ENCODE data around the gene GNG2.

The GNG2 gene

DNA sequence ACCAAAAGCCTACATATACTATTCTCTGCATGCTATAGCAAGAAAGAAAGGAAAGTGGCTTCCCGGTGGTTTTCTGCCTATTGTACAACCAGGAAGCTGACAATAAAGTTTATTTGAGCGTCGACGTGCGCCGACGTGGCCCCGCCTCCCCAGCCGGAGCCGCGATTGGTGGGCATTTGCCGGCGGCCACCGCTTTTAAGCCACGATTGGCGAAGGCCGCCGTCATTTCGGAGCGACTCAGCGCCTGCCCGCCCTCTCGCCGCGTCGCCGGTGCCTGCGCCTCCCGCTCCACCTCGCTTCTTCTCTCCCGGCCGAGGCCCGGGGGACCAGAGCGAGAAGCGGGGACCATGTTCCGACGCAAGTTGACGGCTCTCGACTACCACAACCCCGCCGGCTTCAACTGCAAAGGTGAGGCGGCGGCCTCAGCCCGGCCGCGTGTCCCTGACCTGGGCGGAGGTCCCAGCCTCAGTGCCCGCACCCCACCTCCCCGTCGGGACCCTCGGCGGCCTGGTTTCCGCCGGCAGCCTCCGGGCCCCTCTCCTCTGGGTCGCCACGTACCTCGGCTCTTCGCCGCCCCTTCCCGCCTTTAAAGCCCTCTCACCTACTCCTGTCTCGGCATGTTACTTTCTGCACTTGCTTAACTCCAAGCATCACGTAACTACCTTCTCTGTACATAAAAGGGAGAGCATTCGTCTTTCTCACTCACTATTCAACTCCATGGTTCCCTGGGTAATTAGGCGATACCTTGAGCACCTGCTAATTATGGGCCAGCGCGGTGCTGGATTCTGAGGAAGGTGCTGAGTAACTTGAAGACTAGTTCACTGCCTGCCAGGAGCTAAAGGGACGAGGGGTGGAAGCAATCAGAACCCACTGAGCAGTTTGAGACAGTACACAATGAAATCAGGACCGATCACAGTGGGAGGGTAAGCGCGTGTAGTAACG lies 129.2 kb downstream of the GNG2 start, which contains the start of gene RTRAF:
TSS of gene RTRAF (plus strand) at position 254 of the 942 bp plus-strand sequence. CDS start at position 348, 94 bp downstream.
- Histone ChIP-seq H3K4ac (ENCODE audit: low read length) (no peak within 1 kb of the TSS), H4K8ac (ENCODE audit: low read depth, low read length) (no peak within 1 kb of the TSS), H3K9ac (ENCODE audit: low read depth, low read length, poor library complexity) (peak within 1 kb of the TSS; percentile 95), H3K4me2 (ENCODE audit: insufficient read depth, low read length, poor library complexity, severe bottlenecking) (peak within 1 kb of the TSS; percentile 65), H3K4me1 (ENCODE audit: control insufficient read depth in 2 of 2, insufficient read depth in 1 of 2, low read depth in 1 of 2, low read length in 2 of 2) (peaks cover 3 to 7% of the 10 kb centered on the region in 2 donors), H3K4me3 (ENCODE audit: low read length in 2 of 2) (peak within 1 kb of the TSS; percentile 85 to 95), H3K23ac (ENCODE audit: low read depth, low read length, poor library complexity) (peak within 1 kb of the TSS; percentile 96), H3K79me1 (ENCODE audit: low read depth, low read length) (peaks cover 9% of the 10 kb centered on the region), H3K36me3 (replicated peaks in 1 of 2; ENCODE audit: control insufficient read depth in 2 of 2, insufficient read depth in 2 of 2, low read length in 2 of 2) (peaks cover 4 to 38% of the 10 kb centered on the region in 2 donors), H4K91ac (ENCODE audit: low read depth, low read length, poor library complexity) (peak within 1 kb of the TSS; percentile 34), H2AFZ (ENCODE audit: low read length) (peak within 1 kb of the TSS; percentile 88), H3K9me3 (replicated peaks in 1 of 2; ENCODE audit: control insufficient read depth in 2 of 2, insufficient read depth in 1 of 2, low read depth in 1 of 2, low read length in 2 of 2) (no peaks in the 10 kb centered on the region), H3K18ac (ENCODE audit: low read length) (peak within 1 kb of the TSS; percentile 90), H2BK120ac (ENCODE audit: low read depth, low read length) (no peak within 1 kb of the TSS), H3K27ac (replicated peaks; ENCODE audit: low read length) (peak within 1 kb of the TSS; percentile 52), H2AK5ac (ENCODE audit: low read depth, low read length) (no peak within 1 kb of the TSS), H2BK12ac (ENCODE audit: low read length) (no peak within 1 kb of the TSS), H2BK5ac (ENCODE audit: low read length) (peak within 1 kb of the TSS; percentile 45), H3K14ac (ENCODE audit: low read length) (peak within 1 kb of the TSS; percentile 98), H3K27me3 (ENCODE audit: control insufficient read depth in 3 of 3, insufficient read depth in 3 of 3, low read depth in 1 of 3, low read length in 3 of 3) (no peaks in the 10 kb centered on the region), H2BK15ac (ENCODE audit: low read length) (no peak within 1 kb of the TSS)
- peak; percentile 81 for DNase-seq (ENCODE audit: low spot score)
- whole genome bisulfite sequencing, 2 donors (ENCODE audit: extremely low coverage in 2 of 2, insufficient read length in 2 of 2, insufficient replicate concordance in 1 of 2): no CpG with 5 or more reads among the region's 72 CpGs

- Histone ChIP-seq H3K36me3 (replicated peaks in 1 of 2; ENCODE audit: control insufficient read depth in 2 of 2, insufficient read depth in 2 of 2, low read length in 2 of 2) (peaks cover 4 to 48% of the 10 kb centered on the region in 2 donors), H3K23ac (ENCODE audit: low read depth, low read length, poor library complexity) (no peak overlapping the region), H3K14ac (ENCODE audit: low read length) (no peak overlapping the region), H4K8ac (ENCODE audit: low read depth, low read length) (no peak overlapping the region), H4K91ac (ENCODE audit: low read depth, low read length, poor library complexity) (no peak overlapping the region), H3K27ac (replicated peaks; ENCODE audit: low read length) (no peak overlapping the region), H3K9me3 (replicated peaks in 1 of 2; ENCODE audit: control insufficient read depth in 2 of 2, insufficient read depth in 1 of 2, low read depth in 1 of 2, low read length in 2 of 2) (no peaks in the 10 kb centered on the region), H3K27me3 (ENCODE audit: control insufficient read depth in 3 of 3, insufficient read depth in 3 of 3, low read depth in 1 of 3, low read length in 3 of 3) (no peaks in the 10 kb centered on the region), H2AK5ac (ENCODE audit: low read depth, low read length) (no peak overlapping the region), H2AFZ (ENCODE audit: low read length) (no peak overlapping the region), H2BK120ac (ENCODE audit: low read depth, low read length) (no peak overlapping the region), H3K9ac (ENCODE audit: low read depth, low read length, poor library complexity) (no peak overlapping the region), H2BK12ac (ENCODE audit: low read length) (no peak overlapping the region), H3K79me1 (ENCODE audit: low read depth, low read length) (peaks cover 9% of the 10 kb centered on the region), H2BK5ac (ENCODE audit: low read length) (no peak overlapping the region), H3K4me2 (ENCODE audit: insufficient read depth, low read length, poor library complexity, severe bottlenecking) (peak overlapping the region; percentile 65), H3K4me1 (ENCODE audit: control insufficient read depth in 2 of 2, insufficient read depth in 1 of 2, low read depth in 1 of 2, low read length in 2 of 2) (peaks cover 3 to 7% of the 10 kb centered on the region in 2 donors), H3K4me3 (ENCODE audit: low read length in 2 of 2) (peak overlapping the region in 1 of 2 donors; percentile 85), H3K4ac (ENCODE audit: low read length) (no peak overlapping the region), H2BK15ac (ENCODE audit: low read length) (no peak overlapping the region), H3K18ac (ENCODE audit: low read length) (no peak overlapping the region)
- no peak for DNase-seq (ENCODE audit: low spot score)
- WGBS, 2 donors (ENCODE audit: extremely low coverage in 2 of 2, insufficient read length in 2 of 2, insufficient replicate concordance in 1 of 2): no CpG with 5 or more reads among the region's 3 CpGs
Measured at GRCh38 chr14:51990488-51990887, 130.1 kb downstream of the GNG2 start.

GRCh38 chr14:51993285-51993920 lies 133.0 kb downstream of the GNG2 start:
- no peak overlapping the region for H2BK5ac ChIP-seq (ENCODE audit: low read length)
- peaks cover 9% of the 10 kb centered on the region for H3K79me1 ChIP-seq (ENCODE audit: low read depth, low read length)
- H3K4ac ChIP-seq (ENCODE audit: low read length): no peak overlapping the region
- peaks cover 4 to 77% of the 10 kb centered on the region in 2 donors for H3K36me3 ChIP-seq (replicated peaks in 1 of 2; ENCODE audit: control insufficient read depth in 2 of 2, insufficient read depth in 2 of 2, low read length in 2 of 2)
- WGBS, 2 donors (ENCODE audit: extremely low coverage in 2 of 2, insufficient read length in 2 of 2, insufficient replicate concordance in 1 of 2): 100% methylated on average over 1 of the region's 3 CpGs
- no peak overlapping the region for H3K27ac ChIP-seq (replicated peaks; ENCODE audit: low read length)
- no peaks in the 10 kb centered on the region for H3K27me3 ChIP-seq (ENCODE audit: control insufficient read depth in 3 of 3, insufficient read depth in 3 of 3, low read depth in 1 of 3, low read length in 3 of 3)
- H3K18ac ChIP-seq (ENCODE audit: low read length): no peak overlapping the region
- no peak overlapping the region for H4K8ac ChIP-seq (ENCODE audit: low read depth, low read length)
- H3K4me3 ChIP-seq (ENCODE audit: low read length in 2 of 2): no peak overlapping the region
- no peak overlapping the region for H2BK15ac ChIP-seq (ENCODE audit: low read length)
- no peak overlapping the region for H4K91ac ChIP-seq (ENCODE audit: low read depth, low read length, poor library complexity)
- H3K4me2 ChIP-seq (ENCODE audit: insufficient read depth, low read length, poor library complexity, severe bottlenecking): no peak overlapping the region
- no peak overlapping the region for H3K14ac ChIP-seq (ENCODE audit: low read length)
- no peak overlapping the region for H2BK120ac ChIP-seq (ENCODE audit: low read depth, low read length)
- no peak overlapping the region for H3K23ac ChIP-seq (ENCODE audit: low read depth, low read length, poor library complexity)
- H3K9me3 ChIP-seq (replicated peaks in 1 of 2; ENCODE audit: control insufficient read depth in 2 of 2, insufficient read depth in 1 of 2, low read depth in 1 of 2, low read length in 2 of 2): no peaks in the 10 kb centered on the region
- H3K4me1 ChIP-seq (ENCODE audit: control insufficient read depth in 2 of 2, insufficient read depth in 1 of 2, low read depth in 1 of 2, low read length in 2 of 2): peaks cover 3 to 7% of the 10 kb centered on the region in 2 donors
- no peak overlapping the region for H3K9ac ChIP-seq (ENCODE audit: low read depth, low read length, poor library complexity)
- H2AK5ac ChIP-seq (ENCODE audit: low read depth, low read length): no peak overlapping the region
- DNase-seq (ENCODE audit: low spot score): no peak
- no peak overlapping the region for H2AFZ ChIP-seq (ENCODE audit: low read length)
- H2BK12ac ChIP-seq (ENCODE audit: low read length): no peak overlapping the region
